Ishikawa (cell line): ENCODE measurements around the gene SH3PXD2A.

Source experiments
- CEBPB ChIP-seq: IDR thresholded peaks from 2 replicates; pipeline ENCODE4 v1.6.1; 2012
- CREB1 ChIP-seq: IDR thresholded peaks from 2 replicates; pipeline ENCODE4 v1.6.1; 2012; ENCODE audit warnings: low read depth
- EGR1 ChIP-seq: IDR thresholded peaks from 2 replicates; pipeline ENCODE4 v1.6.1; 2012
- EP300 ChIP-seq: IDR thresholded peaks from 2 replicates; pipeline ENCODE4 v1.6.1; 2012; ENCODE audit warnings: borderline replicate concordance
- FOXM1 ChIP-seq: IDR thresholded peaks from 2 replicates; pipeline ENCODE4 v1.6.1; 2012; ENCODE audit warnings: low read depth, borderline replicate concordance
- MAX ChIP-seq: IDR thresholded peaks from 2 replicates; pipeline ENCODE4 v1.6.1; 2012
- NFIC ChIP-seq: IDR thresholded peaks from 2 replicates; pipeline ENCODE4 v1.6.1; 2012
- RAD21 ChIP-seq: IDR thresholded peaks from 2 replicates; pipeline ENCODE4 v1.6.1; 2012; ENCODE audit warnings: low read depth
- REST ChIP-seq: IDR thresholded peaks from 2 replicates; pipeline ENCODE4 v1.6.1; 2012; ENCODE audit warnings: low read depth, mild to moderate bottlenecking
- TAF1 ChIP-seq: IDR thresholded peaks from 2 replicates; pipeline ENCODE4 v1.6.1; 2012; ENCODE audit warnings: low read depth, mild to moderate bottlenecking
- TCF12 ChIP-seq: IDR thresholded peaks from 2 replicates; pipeline ENCODE4 v1.6.1; 2012; ENCODE audit warnings: low read depth
- TEAD4 ChIP-seq: IDR thresholded peaks from 2 replicates; pipeline ENCODE4 v1.6.1; 2012
- USF1 ChIP-seq: IDR thresholded peaks from 2 replicates; pipeline ENCODE4 v1.6.1; 2012
- YY1 ChIP-seq: IDR thresholded peaks from 2 replicates; pipeline ENCODE4 v1.6.1; 2012; ENCODE audit warnings: low read depth
- ZBTB7A ChIP-seq: IDR thresholded peaks from 2 replicates; pipeline ENCODE4 v1.6.1; 2012; ENCODE audit warnings: low read depth

The SH3PXD2A gene

GRCh38 chr10:103724074-103724473, 131.3 kb downstream of the SH3PXD2A start:
- no peak for TF ChIP-seq TEAD4
- no peak for TF ChIP-seq REST
- no peak for TF ChIP-seq TAF1
- no peak for TF ChIP-seq USF1

- TF ChIP-seq REST (no peak), FOXM1 (no peak), USF1 (no peak), CEBPB (no peak), TCF12 (no peak), MAX (no peak), CREB1 (no peak), TAF1 (no peak), NFIC (no peak)
Measured at GRCh38 chr10:103723557-103723956, 131.8 kb downstream of the SH3PXD2A start.

GRCh38 chr10:103722632-103723031, 132.7 kb downstream of the SH3PXD2A start:
- TF ChIP-seq CEBPB: no peak
- TF ChIP-seq FOXM1: no peak
- TF ChIP-seq EP300: no peak
- no peak for TF ChIP-seq YY1
- no peak for TF ChIP-seq EGR1
- no peak for TF ChIP-seq USF1
- TF ChIP-seq TCF12: no peak
- TF ChIP-seq ZBTB7A: no peak
- TF ChIP-seq MAX: no peak
- no peak for TF ChIP-seq TAF1
- TF ChIP-seq NFIC: no peak
- no peak for TF ChIP-seq REST
- no peak for TF ChIP-seq CREB1

- TF ChIP-seq CEBPB: no peak
- TF ChIP-seq YY1: no peak
- TF ChIP-seq EP300: no peak
- no peak for TF ChIP-seq USF1
- no peak for TF ChIP-seq FOXM1
- TF ChIP-seq TAF1: no peak
- TF ChIP-seq TEAD4: no peak
- TF ChIP-seq EGR1: no peak
- no peak for TF ChIP-seq ZBTB7A
- TF ChIP-seq CREB1: no peak
- no peak for TF ChIP-seq MAX
- TF ChIP-seq NFIC: no peak
- TF ChIP-seq RAD21: no peak
- TF ChIP-seq REST: no peak
- TF ChIP-seq TCF12: no peak
Measured at GRCh38 chr10:103720964-103721335, 134.4 kb downstream of the SH3PXD2A start.
